Measurements from ENCODE around the gene PTEN.

Gene PTEN

DNA sequence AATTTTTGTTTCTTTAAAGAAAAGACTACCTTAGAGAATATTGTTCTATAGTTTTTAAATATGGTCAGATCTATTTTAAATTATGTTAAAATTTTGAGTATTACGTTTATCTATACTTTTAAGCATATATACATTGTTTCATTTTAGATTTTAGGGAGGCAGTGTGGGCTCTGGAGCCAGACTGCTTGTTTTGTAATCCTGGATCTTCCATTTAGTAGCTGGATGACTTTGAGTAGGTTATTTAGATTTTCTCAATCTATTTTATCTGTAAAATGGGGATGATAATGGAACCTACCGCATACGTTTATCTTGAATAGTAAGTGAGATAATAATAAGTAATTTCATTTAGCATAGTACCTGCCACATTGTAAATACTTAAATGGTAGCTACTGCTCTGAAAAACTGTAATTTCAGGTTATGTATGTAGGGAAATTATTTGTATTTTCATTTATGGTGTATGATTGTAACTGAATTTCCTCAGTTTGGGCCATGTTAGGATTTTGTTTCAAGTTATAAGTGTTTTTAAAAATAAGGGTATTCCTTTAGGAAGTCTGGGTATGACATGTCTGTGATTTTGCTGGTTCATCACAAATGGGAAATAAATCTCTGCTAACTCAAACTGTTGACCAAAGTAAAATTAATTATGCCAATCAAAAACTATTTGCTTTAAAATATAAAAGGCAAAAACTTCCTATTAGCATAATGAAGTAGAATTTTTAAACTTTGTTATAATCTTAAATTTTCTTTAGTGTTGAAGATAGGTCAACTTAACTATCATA lies 6.5 kb downstream of the PTEN start:
- H4K20me1 ChIP-seq (ENCODE audit: insufficient read depth, low read length): peaks cover 22% of the 10 kb centered on the region
- no peaks in the 10 kb centered on the region; the same call in 1 of the 2 replicates for H3K36me3 ChIP-seq (replicated peaks; ENCODE audit: insufficient read depth, low read length)
- H3K27ac ChIP-seq (ENCODE audit: low read length): no peak overlapping the region
- TF ChIP-seq, protein P1, sequence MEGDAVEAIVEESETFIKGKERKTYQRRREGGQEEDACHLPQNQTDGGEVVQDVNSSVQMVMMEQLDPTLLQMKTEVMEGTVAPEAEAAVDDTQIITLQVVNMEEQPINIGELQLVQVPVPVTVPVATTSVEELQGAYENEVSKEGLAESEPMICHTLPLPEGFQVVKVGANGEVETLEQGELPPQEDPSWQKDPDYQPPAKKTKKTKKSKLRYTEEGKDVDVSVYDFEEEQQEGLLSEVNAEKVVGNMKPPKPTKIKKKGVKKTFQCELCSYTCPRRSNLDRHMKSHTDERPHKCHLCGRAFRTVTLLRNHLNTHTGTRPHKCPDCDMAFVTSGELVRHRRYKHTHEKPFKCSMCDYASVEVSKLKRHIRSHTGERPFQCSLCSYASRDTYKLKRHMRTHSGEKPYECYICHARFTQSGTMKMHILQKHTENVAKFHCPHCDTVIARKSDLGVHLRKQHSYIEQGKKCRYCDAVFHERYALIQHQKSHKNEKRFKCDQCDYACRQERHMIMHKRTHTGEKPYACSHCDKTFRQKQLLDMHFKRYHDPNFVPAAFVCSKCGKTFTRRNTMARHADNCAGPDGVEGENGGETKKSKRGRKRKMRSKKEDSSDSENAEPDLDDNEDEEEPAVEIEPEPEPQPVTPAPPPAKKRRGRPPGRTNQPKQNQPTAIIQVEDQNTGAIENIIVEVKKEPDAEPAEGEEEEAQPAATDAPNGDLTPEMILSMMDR (IDR thresholded peaks at IDR 0.05; ENCODE audit: low read length): no peak
- TF ChIP-seq EZH2phosphoT487 (IDR thresholded peaks at IDR 0.05; ENCODE audit: low read length): no peak
- no peak for TF ChIP-seq EZH2 (optimal IDR thresholded peaks at IDR 0.05; ENCODE audit: low read depth, low read length)
- H3K9me2 ChIP-seq (replicated peaks; ENCODE audit: insufficient read depth, low read length): no peaks in the 10 kb centered on the region
- H3K9ac ChIP-seq (ENCODE audit: low read length): no peak overlapping the region
- H2AFZ ChIP-seq (ENCODE audit: low read length): no peak overlapping the region
- no peaks in the 10 kb centered on the region for H3K27me3 ChIP-seq (replicated peaks; ENCODE audit: insufficient read depth, low read length)
- no peak overlapping the region for H3K4me3 ChIP-seq (ENCODE audit: low read length)
- peaks cover 100% of the 10 kb centered on the region for H3K79me2 ChIP-seq (ENCODE audit: low read length)
- 0 out of 2 replicates have a peak overlapping the region, but pooled peaks have one; percentile 21 for H3K4me2 ChIP-seq (ENCODE audit: low read depth, low read length)
- no peak for DNase-seq
- H3F3A ChIP-seq (ENCODE audit: insufficient read depth, low read length): peaks cover 10% of the 10 kb centered on the region
- peaks cover 12% of the 10 kb centered on the region for H3K4me1 ChIP-seq (ENCODE audit: low read length)
- no peaks in the 10 kb centered on the region for H3K9me3 ChIP-seq (replicated peaks; ENCODE audit: insufficient read depth, low read length)

DNA sequence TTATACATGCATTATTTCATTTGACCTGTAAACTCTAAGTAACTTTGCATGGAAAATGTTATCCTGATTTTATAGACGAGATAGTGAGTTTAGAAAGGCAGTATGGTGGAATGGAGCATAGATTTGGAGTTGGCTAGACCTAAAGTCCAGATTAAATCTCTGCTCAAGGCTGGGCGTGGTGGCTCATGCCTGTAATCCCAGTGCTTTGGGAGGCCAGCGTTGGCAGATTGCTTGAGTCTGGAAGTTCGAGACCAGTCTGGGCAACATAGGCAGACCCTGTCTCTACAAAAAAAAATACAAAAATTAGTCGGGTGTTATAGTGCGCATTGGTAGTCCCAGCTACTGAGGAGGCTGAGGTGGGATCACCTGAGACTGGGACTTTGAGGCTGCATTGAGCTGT lies 9.4 kb downstream of the PTEN start:
- Histone ChIP-seq H3K9me2 (replicated peaks; ENCODE audit: insufficient read depth, low read length) (no peaks in the 10 kb centered on the region), H3K36me3 (replicated peaks; ENCODE audit: insufficient read depth, low read length) (no peaks in the 10 kb centered on the region; the same call in 1 of the 2 replicates), H3K4me1 (ENCODE audit: low read length) (peaks cover 12% of the 10 kb centered on the region), H3K27ac (ENCODE audit: low read length) (no peak overlapping the region), H3K27me3 (replicated peaks; ENCODE audit: insufficient read depth, low read length) (no peaks in the 10 kb centered on the region), H3K9me3 (replicated peaks; ENCODE audit: insufficient read depth, low read length) (no peaks in the 10 kb centered on the region), H3K79me2 (ENCODE audit: low read length) (peaks cover 99% of the 10 kb centered on the region), H3F3A (ENCODE audit: insufficient read depth, low read length) (no peaks in the 10 kb centered on the region; the same call in 1 of the 2 replicates), H2AFZ (ENCODE audit: low read length) (no peak overlapping the region), H3K9ac (ENCODE audit: low read length) (no peak overlapping the region), H3K4me3 (ENCODE audit: low read length) (no peak overlapping the region), H3K4me2 (ENCODE audit: low read depth, low read length) (no peak overlapping the region), H4K20me1 (ENCODE audit: insufficient read depth, low read length) (peaks cover 18% of the 10 kb centered on the region)
- TF ChIP-seq, protein P1 (IDR thresholded peaks at IDR 0.05; ENCODE audit: low read length): no peak
- TF ChIP-seq EZH2phosphoT487 (IDR thresholded peaks at IDR 0.05; ENCODE audit: low read length) (no peak), EZH2 (optimal IDR thresholded peaks at IDR 0.05; ENCODE audit: low read depth, low read length) (no peak)
- DNase-seq: no peak

DNA sequence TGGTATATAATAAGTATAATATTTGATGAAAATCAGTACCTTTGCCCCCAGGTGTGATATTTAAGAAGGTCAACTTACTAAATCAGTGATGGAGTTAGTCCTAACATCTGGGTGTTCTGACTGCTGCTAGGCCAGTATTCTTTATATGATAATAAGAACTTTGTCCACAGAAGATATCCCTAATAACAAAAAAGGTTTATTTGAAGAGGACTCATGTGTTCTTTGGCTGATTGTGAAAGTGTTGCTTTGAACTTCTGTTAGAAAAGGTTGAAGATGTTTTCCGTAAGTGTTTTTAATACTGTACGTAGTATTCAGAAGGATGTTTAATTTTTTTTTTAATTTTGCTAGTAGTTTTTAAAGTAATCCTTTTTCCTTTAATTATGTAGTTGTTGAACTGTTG lies 10.2 kb downstream of the PTEN start:
- H3K9me3 ChIP-seq (replicated peaks; ENCODE audit: insufficient read depth, low read length): no peaks in the 10 kb centered on the region
- no peak overlapping the region for H3K4me3 ChIP-seq (ENCODE audit: low read length)
- peaks cover 98% of the 10 kb centered on the region for H3K79me2 ChIP-seq (ENCODE audit: low read length)
- H3K9ac ChIP-seq (ENCODE audit: low read length): no peak overlapping the region
- peaks cover 8% of the 10 kb centered on the region for H3K4me1 ChIP-seq (ENCODE audit: low read length)
- H2AFZ ChIP-seq (ENCODE audit: low read length): no peak overlapping the region
- DNase-seq: no peak
- H3K27ac ChIP-seq (ENCODE audit: low read length): no peak overlapping the region
- H3K4me2 ChIP-seq (ENCODE audit: low read depth, low read length): no peak overlapping the region
- H3F3A ChIP-seq (ENCODE audit: insufficient read depth, low read length): no peaks in the 10 kb centered on the region; the same call in 1 of the 2 replicates
- peaks cover 5% of the 10 kb centered on the region for H3K36me3 ChIP-seq (replicated peaks; ENCODE audit: insufficient read depth, low read length)
- TF ChIP-seq EZH2phosphoT487 (IDR thresholded peaks at IDR 0.05; ENCODE audit: low read length) (no peak), EZH2 (optimal IDR thresholded peaks at IDR 0.05; ENCODE audit: low read depth, low read length) (no peak)
- TF ChIP-seq, protein P1 (IDR thresholded peaks at IDR 0.05; ENCODE audit: low read length): no peak
- no peaks in the 10 kb centered on the region for H3K27me3 ChIP-seq (replicated peaks; ENCODE audit: insufficient read depth, low read length)
- H4K20me1 ChIP-seq (ENCODE audit: insufficient read depth, low read length): peaks cover 18% of the 10 kb centered on the region
- H3K9me2 ChIP-seq (replicated peaks; ENCODE audit: insufficient read depth, low read length): no peaks in the 10 kb centered on the region
